LoVo (cell line): ENCODE results near the gene NETO2.
"Not testable (repeated sequence)": the region's sequence is repeated elsewhere in the genome, so short reads cannot be mapped to it uniquely, and the experiment has no call there.

Experiments used
- DNase-seq: peaks from one replicate; pipeline ENCODE4 v3.0.0-alpha.2; 2016; ENCODE audit warnings: low spot score

Gene NETO2

GRCh38 chr16:47143677-47144558, at the start of gene NETO2:
Gene NETO2, minus strand, starts transcription at chr16:47143945. Its CDS starts 333 bp downstream, at chr16:47143612.
- peak; percentile 75 for DNase-seq

GRCh38 chr16:47182318-47182717, 38.6 kb upstream of the NETO2 start:
- DNase-seq, result no peak

- DNase-seq, result not testable (repeated sequence)
Measured at GRCh38 chr16:47181066-47181465, 37.3 kb upstream of the NETO2 start.

- no peak for DNase-seq
Measured at GRCh38 chr16:47180073-47180472, 36.3 kb upstream of the NETO2 start.

- DNase-seq, result no peak
Measured at GRCh38 chr16:47175152-47175551, 31.4 kb upstream of the NETO2 start.

GRCh38 chr16:47162670-47163420, 19.1 kb upstream of the NETO2 start:
- no peak for DNase-seq

GRCh38 chr16:47161464-47161863, 17.7 kb upstream of the NETO2 start:
- DNase-seq, result no peak

GRCh38 chr16:47160422-47160821, 16.7 kb upstream of the NETO2 start:
- no peak for DNase-seq

GRCh38 chr16:47158992-47159391, 15.2 kb upstream of the NETO2 start:
- DNase-seq, result no peak

- DNase-seq, result no peak
Measured at GRCh38 chr16:47156680-47157215, 13.0 kb upstream of the NETO2 start.

GRCh38 chr16:47152501-47152900, 8.8 kb upstream of the NETO2 start:
- not testable (repeated sequence) for DNase-seq

- DNase-seq, result no peak
Measured at GRCh38 chr16:47150067-47150466, 6.3 kb upstream of the NETO2 start.

GRCh38 chr16:47144559-47144877, 773 bp upstream of the NETO2 start:
- DNase-seq, result no peak

GRCh38 chr16:47142821-47143676, 696 bp downstream of the NETO2 start:
- DNase-seq, result peak; percentile 81

GRCh38 chr16:47142486-47142820, 1.3 kb downstream of the NETO2 start:
- DNase-seq, result no peak

GRCh38 chr16:47141773-47142485, 1.8 kb downstream of the NETO2 start:
- DNase-seq, result peak; percentile 91

GRCh38 chr16:47140686-47141085, 3.1 kb downstream of the NETO2 start:
- DNase-seq, result no peak

- no peak for DNase-seq
Measured at GRCh38 chr16:47139561-47140185, 4.1 kb downstream of the NETO2 start.

- peak; percentile 30 for DNase-seq
Measured at GRCh38 chr16:47137925-47138324, 5.8 kb downstream of the NETO2 start.

- peak; percentile 41 for DNase-seq
Measured at GRCh38 chr16:47136099-47136842, 7.5 kb downstream of the NETO2 start.
